K562 (cell line): ENCODE measurements around the gene NRARP. TPM values are rescaled to one million over a fixed set of nuclear protein-coding genes. Genes with fewer than 3 reads are reported as not detected.

ENCODE experiments used
- ATAC-seq: fragments of 200-7000 bp; cut with Tn5 transposase; 3 replicates; pipeline ENCODE4 v1.9.1; 2020; ENCODE audit warnings: moderate library complexity
- BruUV-seq: library from RNA; stranded (reverse); fragments of 400-500 nt; replicated peaks from 2 replicates; lab custom pipeline; 2021; lab: Mats Ljungman, UMichigan
- CTCF ChIA-PET: fragments of 300-600 bp; formaldehyde crosslinking; extraction: SDS; loops from one replicate; lab custom pipeline; 2021; ENCODE audit warnings: low intra/inter-chr PET ratio; lab: Yijun Ruan, JAX
- POLR2A ChIA-PET: fragments of 300-600, 350-650 bp; sonication (Branson Sonifier 250); formaldehyde crosslinking; extraction: SDS; loops from one replicate; lab custom pipeline; 2021; ENCODE audit warnings: antibody characterized with exemption, inconsistent platforms; lab: Yijun Ruan, JAX
- DNase-seq, 4 experiments: peaks; one replicate each; pipeline versions ENCODE4 v3.0.0 to v3.0.0-alpha.2; 2011 to 2018; ENCODE audit warnings: low spot score in 3 of 4, mixed read lengths in 3 of 4; ENCODE audit errors: extremely low read depth in 1 of 4
- FAIRE-seq: peaks from 2 replicates; lab custom pipeline; 2011; peaks lifted over from hg19 to GRCh38; lab: Jason Lieb, UNC
- H2AFZ ChIP-seq: 2 replicates; pipeline ENCODE4 v1.6.0; 2011; ENCODE audit warnings: low read depth, low read length, control low read depth, inconsistent platforms
- H3K27ac ChIP-seq: fragments of 200-600 bp; 3 replicates; pipeline ENCODE4 v1.8.0; 2011; ENCODE audit warnings: low read depth, mild to moderate bottlenecking, control low read depth, inconsistent platforms, low read length, moderate library complexity, mixed read lengths; ENCODE audit errors: extremely low read depth
- H3K27me3 ChIP-seq, 2 experiments: fragments of 300-600 bp in 1 of 2; 2 replicates in 1 of 2; 3 replicates in 1 of 2; pipeline versions ENCODE4 v1.6.0 to v1.8.0; 2011; ENCODE audit warnings: inconsistent platforms in 2 of 2, low read length in 2 of 2, mild to moderate bottlenecking in 1 of 2, mixed read lengths in 1 of 2, moderate library complexity in 1 of 2; ENCODE audit not compliant: control insufficient read depth in 2 of 2, insufficient read depth in 2 of 2
- H3K36me3 ChIP-seq: fragments of 300-600 bp; 3 replicates; pipeline ENCODE4 v1.8.0; 2011; ENCODE audit warnings: mild to moderate bottlenecking, low read length, inconsistent platforms; ENCODE audit not compliant: control insufficient read depth, insufficient read depth
- H3K4me1 ChIP-seq, 2 experiments: fragments of 200-600 bp in 1 of 2; replicated peaks in 1 of 2; 2 replicates in 1 of 2; 3 replicates in 1 of 2; pipeline versions ENCODE4 v1.5.1 to v1.8.0; 2011; ENCODE audit warnings: inconsistent platforms in 2 of 2, low read length in 2 of 2, mild to moderate bottlenecking in 1 of 2, mixed read lengths in 1 of 2, moderate library complexity in 1 of 2; ENCODE audit not compliant: control insufficient read depth in 2 of 2, insufficient read depth in 2 of 2
- H3K4me2 ChIP-seq: 2 replicates; pipeline ENCODE4 v1.6.1; 2011; ENCODE audit warnings: low read length, control low read depth, inconsistent platforms, mixed read lengths; ENCODE audit not compliant: insufficient read depth
- H3K4me3 ChIP-seq: fragments of 200-600 bp; sonication (generic), shearing (Covaris generic); 2 replicates; pipeline ENCODE4 v1.5.1; 2016; ENCODE audit warnings: control low read depth, inconsistent platforms
- H3K79me2 ChIP-seq: fragments of 200-600 bp; 3 replicates; pipeline ENCODE4 v1.8.0; 2011; ENCODE audit warnings: low read length, inconsistent platforms; ENCODE audit not compliant: control insufficient read depth, insufficient read depth
- H3K9ac ChIP-seq, 2 experiments: 2 replicates each; pipeline versions ENCODE4 v1.6.0 to v1.6.1; 2011; ENCODE audit warnings: low read depth in 2 of 2, low read length in 2 of 2, control low read depth in 1 of 2, inconsistent platforms in 1 of 2, mild to moderate bottlenecking in 1 of 2, mixed read lengths in 1 of 2; ENCODE audit not compliant: insufficient read depth in 1 of 2
- H3K9me1 ChIP-seq: one replicate; pipeline ENCODE4 v1.6.0; 2011; ENCODE audit warnings: inconsistent platforms, mild to moderate bottlenecking, low read length, moderate library complexity; ENCODE audit not compliant: control insufficient read depth, insufficient read depth
- H3K9me3 ChIP-seq: replicated peaks from 2 replicates; pipeline ENCODE4 v1.5.1; 2011; ENCODE audit warnings: low read depth, low read length, inconsistent platforms; ENCODE audit not compliant: control insufficient read depth, insufficient read depth
- H4K20me1 ChIP-seq: replicated peaks from 2 replicates; pipeline ENCODE4 v1.6.1; 2011; ENCODE audit warnings: low read length, inconsistent platforms, mixed read lengths; ENCODE audit not compliant: control insufficient read depth, insufficient read depth
- DNMT1 ChIP-seq: fragments of 450-650 bp; IDR thresholded peaks from 2 replicates; pipeline ENCODE4 v1.6.1; 2016; ENCODE audit warnings: antibody characterized with exemption, mild to moderate bottlenecking
- HOMEZ ChIP-seq: fragments of 250-450 bp; sonication (Bioruptor Pico); IDR thresholded peaks from 2 replicates; pipeline ENCODE4 v1.4.0; 2020; ENCODE audit warnings: mild to moderate bottlenecking, moderate library complexity
- ZFX ChIP-seq: sonication (generic); formaldehyde crosslinking; IDR thresholded peaks from 2 replicates; pipeline ENCODE4 v1.8.0; 2022; ENCODE audit warnings: mild to moderate bottlenecking, missing genetic modification reagents, moderate library complexity
- WGBS: fragments of 100-300 bp; shearing (Covaris generic); methylation state at CpG from one replicate; pipeline ENCODE4 v1.1.6; 2016; ENCODE audit warnings: low coverage, mixed read lengths; ENCODE audit not compliant: insufficient coverage; ENCODE audit errors: missing lambda C conversion rate; 5-methylcytosine and 5-hydroxymethylcytosine counted together
- in situ Hi-C: fragments of 300-500 bp; cut with MboI; formaldehyde crosslinking; loops from 4 replicates; pipeline ENCODE4 v1.15.0; 2018; ENCODE audit warnings: inconsistent platforms, mixed read lengths
- intact Hi-C: fragments of 100-400 bp; cut with micrococcal nuclease; formaldehyde crosslinking; loops from 2 replicates; pipeline ENCODE4 v1.14.2; 2022
- polyA plus RNA-seq, 8 experiments: library from polyadenylated mRNA; depleted of rRNA in 4 of 8; stranded (reverse) in 5 of 8; unstranded in 3 of 8; fragments of >200 nt; fragmentation: Nextera tagmentation in 2 of 8; fragmentation: Illumina TruSeq in 1 of 8; extraction: Ambion mirVana in 2 of 8; extraction: Trizol in 1 of 8; gene quantifications; 2 replicates each; pipeline versions ENCODE4 v1.2.1 to v1.2.3, GENCODE V29; 2011 to 2014; ENCODE audit warnings: inconsistent platforms in 1 of 8, missing spikeins in 1 of 8
- total RNA-seq, 7 experiments: library from RNA; depleted of rRNA in 6 of 7; stranded (reverse); fragments of >200 nt in 6 of 7; fragmentation: Illumina TruSeq in 2 of 7; extraction: Trizol in 2 of 7; gene quantifications; 2 replicates each; pipeline versions ENCODE4 v1.2.1 to v1.2.3, GENCODE V29; 2011 to 2021; ENCODE audit warnings: low replicate concordance in 1 of 7

NRARP gene
- total and polyA plus RNA-seq, 9 of the 15 experiments (the other 6 are each of a cell fraction or from before 2014, with no cell fraction given): 2.0 to 24.5 (median 7.2) TPM; not detected in 2

- no peak for TF ChIP-seq HOMEZ
These were observed 11.4 kb upstream of the NRARP start (continued) for GRCh38 chr9:137313326-137313936.

GRCh38 chr9:137312852-137313325 lies 10.8 kb upstream of the NRARP start:
- in situ Hi-C loops: no loop called here
- ATAC-seq: no peak
- Histone ChIP-seq H4K20me1 (0 out of 2 replicates have a peak, but pooled peaks cover 5% of the 10 kb centered on the region), H3K9me3 (no peaks in the 10 kb centered on the region)
- CTCF ChIA-PET: no interaction called here
- TF ChIP-seq ZFX: 0 out of 2 replicates have a peak, but pooled peaks have one; percentile 6
- no peak for TF ChIP-seq DNMT1
- TF ChIP-seq, all 486 proteins: peak for 1
- WGBS: 53% methylated on average over 3 of the region's 6 CpGs
- Histone ChIP-seq H3K36me3 (no peaks in the 10 kb centered on the region), H3K4me2 (no peak overlapping the region), H2AFZ (no peak overlapping the region), H3K9me1 (no peaks in the 10 kb centered on the region), H3K27ac (no peak overlapping the region), H3K4me1 (peaks cover 16 to 94% of the 10 kb centered on the region in 2 experiments), H3K79me2 (no peaks in the 10 kb centered on the region), H3K27me3 (no peaks in the 10 kb centered on the region), H3K9ac (peak overlapping the region in 1 of 2 experiments; percentile 45; a peak in 1 of 4 replicates), H3K4me3 (no peak overlapping the region)
- BruUV-seq: no TSS peak
- FAIRE-seq: no peak
- POLR2A ChIA-PET: interaction anchor here (0.6 to 2.3 kb wide), 5 partner anchors 8 to 122 kb away, joined by 3 to 10 read pairs (median 3); partner anchors contain the start of gene NRARP
- intact Hi-C loops: no loop called here
- DNase-seq: peak in 1 of 4 experiments; percentile 10
